RWPE1 (cell line): Measurements from ENCODE around the gene HK1.

Source experiments
- CTCF ChIA-PET: fragments of 350-600 bp; sonication (Branson Sonifier 250); formaldehyde crosslinking; extraction: SDS; loops from one replicate; lab custom pipeline; 2021; lab: Yijun Ruan, JAX
- POLR2A ChIA-PET: fragments of 400-600 bp; formaldehyde crosslinking; extraction: SDS; loops from one replicate; lab custom pipeline; 2020; ENCODE audit warnings: antibody characterized with exemption; ENCODE audit not compliant: low non-redundant PET; lab: Yijun Ruan, JAX
- DNase-seq: peaks from one replicate; pipeline ENCODE4 v3.0.0; 2012; ENCODE audit warnings: low spot score
- H3K27ac ChIP-seq: fragments of 450-650 bp; 2 replicates; pipeline ENCODE4 v1.5.1; 2017
- CTCF ChIP-seq: fragments of 450-650 bp; conservative IDR thresholded peaks from 2 replicates; pipeline ENCODE4 v1.5.1; 2017; ENCODE audit warnings: low read depth, mild to moderate bottlenecking

The HK1 gene

GRCh38 chr10:69434169-69434568 lies 155.9 kb downstream of the HK1 start:
- DNase-seq, result no peak
- TF ChIP-seq CTCF, result no peak
- ChIA-PET CTCF (no interaction called here), POLR2A (no interaction called here)
- no peak overlapping the region for H3K27ac ChIP-seq

GRCh38 chr10:69434926-69435325 lies 156.6 kb downstream of the HK1 start:
- POLR2A ChIA-PET, result no interaction called here
- CTCF ChIA-PET, result no interaction called here
- H3K27ac ChIP-seq, result no peak overlapping the region
- no peak for TF ChIP-seq CTCF
- DNase-seq, result no peak

GRCh38 chr10:69435966-69436520 lies 157.7 kb downstream of the HK1 start:
- H3K27ac ChIP-seq, result no peak overlapping the region
- CTCF ChIA-PET, result interaction anchor here (0.5 to 0.7 kb wide), 2 partner anchors 49 to 1997 kb away, joined by 3 to 4 read pairs; no protein-coding TSS in a partner anchor
- POLR2A ChIA-PET, result no interaction called here
- DNase-seq, result no peak
- no peak for TF ChIP-seq CTCF

GRCh38 chr10:69437321-69438259 lies 159.3 kb downstream of the HK1 start:
- H3K27ac ChIP-seq, result peak overlapping the region; percentile 95
- CTCF ChIA-PET, result interaction anchor here (0.6 kb wide), 2 partner anchors 197 to 205 kb away, joined by 3 read pairs; no protein-coding TSS in a partner anchor
- no peak for DNase-seq
- TF ChIP-seq CTCF, result no peak
- POLR2A ChIA-PET, result no interaction called here

GRCh38 chr10:69438536-69439349 lies 160.4 kb downstream of the HK1 start:
- DNase-seq, result peak; percentile 83
- H3K27ac ChIP-seq, result peak overlapping the region; percentile 95
- no peak for TF ChIP-seq CTCF
- POLR2A ChIA-PET, result no interaction called here
- CTCF ChIA-PET, result interaction anchor here (0.5 to 2.0 kb wide), 7 partner anchors 8 to 76 kb away, joined by 3 to 12 read pairs (median 3); partner anchors contain the start of gene TSPAN15

- peak overlapping the region; percentile 95 for H3K27ac ChIP-seq
- peak; percentile 92 for DNase-seq
- CTCF ChIA-PET, result interaction anchor here (0.7 to 2.0 kb wide), 3 partner anchors 12 to 68 kb away, joined by 3 to 12 read pairs (median 4); partner anchors contain the start of gene TSPAN15
- POLR2A ChIA-PET, result no interaction called here
- TF ChIP-seq CTCF, result no peak
Observed at GRCh38 chr10:69439350-69439739, 161.0 kb downstream of the HK1 start.
